Measurements from ENCODE around the gene IL18R1.

IL18R1 gene

DNA sequence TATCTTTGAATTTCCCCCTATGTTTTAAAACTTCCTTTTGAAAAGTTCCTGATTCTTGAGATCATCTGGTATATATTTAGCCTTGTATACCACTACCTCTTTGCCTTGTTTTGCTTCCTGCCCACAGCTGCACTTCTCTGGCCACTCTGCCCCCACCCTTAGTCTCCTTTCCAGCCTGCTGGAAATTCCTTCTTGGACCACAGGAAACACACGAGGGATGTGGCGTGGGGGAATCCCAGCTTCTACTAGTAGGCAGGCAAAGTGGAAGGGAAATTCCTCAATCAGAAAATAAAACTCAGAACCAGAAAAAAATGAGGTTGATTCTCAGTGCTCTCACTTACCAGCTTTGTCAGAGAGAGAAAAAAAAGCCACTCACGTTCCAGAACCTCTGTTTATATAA lies 80.7 kb downstream of the IL18R1 start:
- no peak for FAIRE-seq

DNA sequence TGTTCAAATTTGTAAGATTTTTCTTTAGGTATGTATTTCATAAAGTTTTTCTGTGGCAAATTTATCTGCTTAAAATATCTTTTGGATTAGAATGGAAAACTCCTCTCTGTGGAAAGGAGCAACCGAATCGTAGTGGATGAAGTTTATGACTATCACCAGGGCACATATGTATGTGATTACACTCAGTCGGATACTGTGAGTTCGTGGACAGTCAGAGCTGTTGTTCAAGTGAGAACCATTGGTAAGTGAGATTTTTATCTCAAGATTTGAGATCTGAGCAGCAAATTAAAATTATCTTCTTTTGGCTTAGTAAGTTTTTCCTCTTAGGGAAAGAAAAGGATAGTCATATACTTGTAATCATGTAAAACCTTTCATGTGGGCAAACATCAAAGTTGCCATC lies 81.5 kb downstream of the IL18R1 start:
- no peak for FAIRE-seq

DNA sequence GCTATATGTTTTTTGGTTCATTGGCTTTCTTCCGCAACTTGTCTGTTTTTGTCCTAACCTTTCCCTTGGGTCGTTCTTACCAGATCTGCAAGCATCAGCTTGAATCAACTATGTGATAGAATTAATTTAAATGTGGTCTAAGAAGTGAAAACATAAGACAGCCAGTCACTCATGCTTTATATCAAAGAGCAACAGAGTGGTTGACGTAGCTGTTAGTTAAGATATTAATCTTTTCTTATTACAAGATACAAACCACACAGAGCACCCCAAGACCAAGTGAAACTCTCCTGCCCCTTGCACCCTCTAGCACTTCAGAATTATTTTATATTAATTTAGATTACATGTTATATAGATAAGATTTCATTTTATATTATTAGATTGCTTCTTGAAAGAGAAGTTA lies 82.5 kb downstream of the IL18R1 start:
- no peak for FAIRE-seq

DNA sequence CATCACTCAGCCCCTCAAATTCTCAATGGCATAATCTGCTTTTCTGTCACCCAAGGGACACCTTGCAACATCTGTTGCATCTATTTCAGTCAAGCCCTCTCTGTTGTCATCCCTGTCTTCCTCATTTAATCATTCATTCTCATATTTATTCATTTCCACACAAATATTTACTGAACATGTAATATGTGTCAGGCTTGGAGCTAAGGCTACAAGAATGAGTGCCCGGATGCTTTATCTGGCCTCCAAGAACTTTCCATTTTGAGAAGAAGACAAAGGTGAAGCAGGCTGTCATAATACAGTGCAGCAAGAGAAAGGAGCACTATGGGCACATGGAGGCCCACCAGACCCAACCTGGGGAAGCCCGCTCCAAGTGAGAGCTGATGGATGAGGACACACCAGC lies 83.0 kb downstream of the IL18R1 start:
- FAIRE-seq: no peak

DNA sequence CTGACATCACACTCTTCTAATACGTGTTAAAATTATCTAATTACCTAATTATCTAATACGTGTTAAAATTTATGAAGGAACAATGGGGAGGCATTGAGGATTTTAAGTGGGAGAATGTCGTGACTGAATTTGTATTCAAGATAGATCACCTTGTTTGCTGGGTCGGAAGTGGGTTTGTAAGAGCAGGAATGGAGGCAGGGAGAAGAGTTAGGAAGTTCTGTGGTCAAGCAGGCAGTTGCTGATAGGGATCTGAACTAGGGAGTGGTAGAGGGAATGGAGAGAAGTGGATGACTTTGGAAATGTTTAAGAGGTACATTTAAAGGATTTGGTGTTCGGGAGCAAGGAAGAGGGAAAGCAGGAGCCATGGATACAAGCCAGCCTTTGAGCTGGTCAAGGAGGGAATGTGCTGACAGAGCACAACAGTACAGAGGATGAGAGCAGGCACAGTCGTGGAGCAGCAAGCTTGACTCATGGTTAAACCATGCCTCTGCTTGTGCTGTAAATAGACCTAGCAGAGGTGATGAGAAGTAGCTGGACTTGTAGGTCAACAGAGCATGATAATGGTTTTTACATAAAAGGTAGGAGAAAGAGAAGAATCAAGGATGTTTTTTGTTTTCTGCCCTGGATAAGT lies 83.6 kb downstream of the IL18R1 start:
- FAIRE-seq: no peak

DNA sequence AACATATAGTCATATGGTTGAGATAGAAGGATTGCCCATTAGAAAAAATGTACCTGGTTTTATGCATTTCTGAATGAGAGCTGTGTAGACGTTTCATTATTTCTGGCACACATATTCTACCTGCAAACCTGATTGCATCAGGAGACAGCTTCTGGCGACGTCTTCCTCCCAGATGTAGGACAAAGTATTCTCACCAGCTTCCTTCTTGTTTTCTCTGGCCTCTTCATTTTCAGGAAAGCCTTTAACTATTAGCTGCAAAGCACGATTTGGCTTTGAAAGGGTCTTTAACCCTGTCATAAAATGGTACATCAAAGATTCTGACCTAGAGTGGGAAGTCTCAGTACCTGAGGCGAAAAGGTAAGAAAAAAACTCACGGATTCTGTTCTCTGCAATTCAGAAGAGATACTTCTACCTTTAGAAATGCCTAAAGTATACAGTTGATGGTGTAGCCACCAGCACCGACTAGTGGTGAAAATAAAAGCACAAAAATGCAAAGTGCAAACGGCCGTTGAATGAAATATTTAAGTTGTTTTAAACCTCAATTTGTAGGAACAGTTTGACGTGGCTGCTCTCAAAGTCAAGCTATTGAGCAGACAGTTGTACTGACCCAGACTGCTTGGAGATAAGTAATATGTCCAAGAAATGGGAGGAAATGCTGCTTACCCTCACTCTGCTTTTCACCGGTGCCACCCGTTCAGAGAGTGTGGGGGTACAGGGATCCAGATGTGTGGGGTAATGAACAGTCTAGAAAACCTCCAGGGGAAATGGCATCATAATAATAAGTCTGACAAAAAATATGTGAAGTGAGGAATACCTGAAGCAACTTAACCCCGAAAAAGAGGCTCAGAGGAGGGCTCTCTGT lies 87.6 kb downstream of the IL18R1 start:
- FAIRE-seq: no peak

DNA sequence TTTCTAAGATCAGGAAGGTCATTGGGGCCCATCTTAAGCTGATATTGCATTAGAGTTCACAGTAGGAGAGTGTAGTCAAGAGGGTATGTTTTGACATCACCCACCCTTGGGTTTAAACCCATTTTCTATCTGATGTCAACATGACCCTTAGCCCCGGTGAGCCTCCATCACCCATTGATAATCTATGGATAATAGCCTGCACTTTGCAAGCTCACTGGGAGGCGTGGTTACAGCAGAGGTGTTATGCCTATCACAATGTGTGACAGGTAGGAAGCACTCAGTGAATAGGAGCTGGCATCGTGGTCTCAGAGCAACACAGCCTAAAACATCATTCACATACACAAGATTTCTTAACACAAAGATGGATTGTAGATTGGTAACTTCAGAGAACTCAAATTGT lies 88.6 kb downstream of the IL18R1 start:
- FAIRE-seq: no peak

DNA sequence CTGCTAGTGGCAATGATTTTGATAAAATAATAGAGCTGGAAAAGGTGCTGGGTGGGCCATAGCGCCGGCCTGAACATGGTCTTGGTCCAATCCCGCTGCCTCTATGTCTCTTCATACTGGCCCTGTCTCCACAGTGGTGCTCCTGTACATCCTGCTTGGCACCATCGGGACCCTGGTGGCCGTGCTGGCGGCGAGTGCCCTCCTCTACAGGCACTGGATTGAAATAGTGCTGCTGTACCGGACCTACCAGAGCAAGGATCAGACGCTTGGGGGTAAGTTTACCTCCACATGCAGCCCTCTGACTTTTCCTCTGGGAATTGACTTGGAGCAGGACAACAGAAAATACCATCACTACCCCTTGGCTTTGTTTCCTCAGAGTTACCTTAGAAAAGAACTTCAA lies 91.3 kb downstream of the IL18R1 start:
- no peak for FAIRE-seq
